C4-2B (cell line): Measurements from ENCODE around the gene PLPP3.
"Not testable (repeated sequence)": the region's sequence is repeated elsewhere in the genome, so short reads cannot be mapped to it uniquely, and the experiment has no call there.

ENCODE experiments used
- H3K27ac ChIP-seq: fragments of 450-650 bp; 2 replicates; pipeline ENCODE4 v1.5.1; 2017
- ZFX ChIP-seq: fragments of 450-650 bp; IDR thresholded peaks from 2 replicates; pipeline ENCODE4 v1.6.1; 2017
- TF ChIP-seq, protein P1 (sequence below): fragments of 450-650 bp; conservative IDR thresholded peaks from 2 replicates; pipeline ENCODE4 v1.5.1; 2017; ENCODE audit warnings: mild to moderate bottlenecking

PLPP3 gene

DNA sequence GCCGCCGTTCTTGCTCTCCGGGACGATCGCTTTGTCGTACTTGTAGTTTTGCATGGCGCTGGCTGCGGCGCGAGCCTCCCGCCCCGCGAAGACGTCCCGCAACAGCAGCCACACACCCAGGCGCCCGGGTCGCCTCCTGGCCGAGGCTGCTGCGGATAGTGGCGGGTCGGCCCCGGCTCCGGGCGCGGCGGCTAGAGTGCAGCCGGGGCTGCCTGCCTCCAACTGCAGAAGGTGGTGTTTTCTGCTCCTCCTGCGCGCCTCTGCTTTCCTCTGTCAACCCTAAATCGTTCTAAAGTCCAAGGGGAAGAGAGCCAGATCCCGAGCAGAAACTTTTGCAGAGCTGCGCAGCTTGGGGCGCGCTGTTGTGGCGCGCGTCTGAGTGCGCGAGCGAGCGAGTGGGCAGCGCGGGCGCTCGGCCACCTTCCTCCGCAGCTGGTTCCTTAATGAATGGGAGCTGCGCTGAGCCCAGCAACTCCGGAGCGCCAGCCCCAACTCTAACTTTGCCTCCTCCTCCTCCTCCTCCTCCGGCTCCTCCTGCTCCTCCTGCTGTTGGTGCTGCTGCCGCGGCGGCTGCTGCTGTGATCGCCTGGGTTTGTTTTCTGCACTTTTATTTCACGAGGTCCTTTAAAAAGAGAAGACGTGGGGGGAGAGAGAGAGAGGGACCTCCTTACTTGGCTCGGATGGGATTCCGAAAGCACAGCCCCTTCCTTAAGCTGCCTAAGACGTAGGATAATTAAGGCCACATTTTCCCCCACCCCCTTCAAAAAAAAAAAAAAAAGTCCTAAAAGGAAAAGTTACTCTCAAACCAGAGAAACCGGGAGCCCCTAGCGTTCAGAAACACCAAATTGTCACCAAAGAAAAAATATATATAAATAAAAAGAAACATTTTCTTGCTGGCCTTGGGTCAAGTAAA is at the start of gene PLPP3:
PLPP3 (minus strand) TSS at position 601 of the 913 bp plus-strand sequence; CDS start at position 54, 547 bp downstream.
- peak within 1 kb of the TSS; percentile 86 for H3K27ac ChIP-seq
- TF ChIP-seq, protein P1, sequence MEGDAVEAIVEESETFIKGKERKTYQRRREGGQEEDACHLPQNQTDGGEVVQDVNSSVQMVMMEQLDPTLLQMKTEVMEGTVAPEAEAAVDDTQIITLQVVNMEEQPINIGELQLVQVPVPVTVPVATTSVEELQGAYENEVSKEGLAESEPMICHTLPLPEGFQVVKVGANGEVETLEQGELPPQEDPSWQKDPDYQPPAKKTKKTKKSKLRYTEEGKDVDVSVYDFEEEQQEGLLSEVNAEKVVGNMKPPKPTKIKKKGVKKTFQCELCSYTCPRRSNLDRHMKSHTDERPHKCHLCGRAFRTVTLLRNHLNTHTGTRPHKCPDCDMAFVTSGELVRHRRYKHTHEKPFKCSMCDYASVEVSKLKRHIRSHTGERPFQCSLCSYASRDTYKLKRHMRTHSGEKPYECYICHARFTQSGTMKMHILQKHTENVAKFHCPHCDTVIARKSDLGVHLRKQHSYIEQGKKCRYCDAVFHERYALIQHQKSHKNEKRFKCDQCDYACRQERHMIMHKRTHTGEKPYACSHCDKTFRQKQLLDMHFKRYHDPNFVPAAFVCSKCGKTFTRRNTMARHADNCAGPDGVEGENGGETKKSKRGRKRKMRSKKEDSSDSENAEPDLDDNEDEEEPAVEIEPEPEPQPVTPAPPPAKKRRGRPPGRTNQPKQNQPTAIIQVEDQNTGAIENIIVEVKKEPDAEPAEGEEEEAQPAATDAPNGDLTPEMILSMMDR: peak; percentile 79
- no peak; the same call in 1 of the 2 replicates for TF ChIP-seq ZFX

DNA sequence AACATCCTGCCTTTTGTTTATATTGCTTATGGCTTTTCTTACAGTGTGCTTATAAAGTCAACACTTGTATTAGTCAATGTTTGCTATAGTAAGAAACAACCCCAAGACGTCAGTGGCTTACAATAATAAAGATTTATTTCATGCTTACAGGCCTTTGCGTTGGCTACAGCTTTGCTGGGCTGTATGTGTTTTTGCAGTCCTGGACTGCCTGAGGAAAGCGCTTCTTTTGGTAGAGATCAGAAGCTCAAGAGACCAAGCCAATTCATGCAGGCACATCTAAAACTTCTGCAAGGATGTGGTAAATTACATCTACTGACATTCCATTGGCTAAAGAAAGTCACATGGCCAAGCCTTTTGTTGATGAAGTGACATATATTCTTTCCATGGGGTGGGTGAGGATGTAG is 48.3 kb upstream of the PLPP3 start:
- peak overlapping the region; percentile 41; the same call in 1 of the 2 replicates for H3K27ac ChIP-seq
- TF ChIP-seq, protein P1: no peak

DNA sequence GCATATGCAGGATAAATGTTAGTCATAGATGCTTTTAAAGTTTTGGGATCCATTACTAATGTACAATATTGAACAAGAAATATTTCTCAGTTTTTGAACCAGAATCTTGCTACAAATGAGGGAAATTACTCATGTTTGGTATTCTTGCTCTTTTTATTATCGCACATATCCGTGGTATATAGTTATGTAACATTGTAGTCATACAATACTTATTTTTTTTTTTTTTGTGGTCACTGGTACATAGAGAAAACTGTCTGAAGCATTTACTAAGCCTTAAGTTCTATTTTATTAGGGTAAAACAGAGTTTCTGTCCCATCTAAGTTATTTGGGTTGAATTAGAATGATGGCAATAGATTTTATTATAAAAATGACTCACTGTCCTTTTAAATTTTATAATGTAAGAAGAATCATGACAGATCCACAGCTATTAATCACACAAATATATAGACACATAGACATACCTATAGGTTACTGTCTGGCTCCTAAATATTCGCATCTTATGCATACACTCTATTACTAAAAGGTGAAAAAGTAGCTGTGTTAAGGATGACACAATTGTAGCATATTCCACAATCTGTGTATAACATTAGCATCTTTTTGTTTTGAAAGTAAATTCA is 47.8 kb upstream of the PLPP3 start:
- H3K27ac ChIP-seq: no peak overlapping the region; the same call in 1 of the 2 replicates
- no peak for TF ChIP-seq ZFX
- TF ChIP-seq, protein P1: no peak

- TF ChIP-seq ZFX: no peak
- TF ChIP-seq, protein P1: no peak
- no peak overlapping the region for H3K27ac ChIP-seq
Measured at GRCh38 chr1:56626546-56626945, 47.2 kb upstream of the PLPP3 start.

DNA sequence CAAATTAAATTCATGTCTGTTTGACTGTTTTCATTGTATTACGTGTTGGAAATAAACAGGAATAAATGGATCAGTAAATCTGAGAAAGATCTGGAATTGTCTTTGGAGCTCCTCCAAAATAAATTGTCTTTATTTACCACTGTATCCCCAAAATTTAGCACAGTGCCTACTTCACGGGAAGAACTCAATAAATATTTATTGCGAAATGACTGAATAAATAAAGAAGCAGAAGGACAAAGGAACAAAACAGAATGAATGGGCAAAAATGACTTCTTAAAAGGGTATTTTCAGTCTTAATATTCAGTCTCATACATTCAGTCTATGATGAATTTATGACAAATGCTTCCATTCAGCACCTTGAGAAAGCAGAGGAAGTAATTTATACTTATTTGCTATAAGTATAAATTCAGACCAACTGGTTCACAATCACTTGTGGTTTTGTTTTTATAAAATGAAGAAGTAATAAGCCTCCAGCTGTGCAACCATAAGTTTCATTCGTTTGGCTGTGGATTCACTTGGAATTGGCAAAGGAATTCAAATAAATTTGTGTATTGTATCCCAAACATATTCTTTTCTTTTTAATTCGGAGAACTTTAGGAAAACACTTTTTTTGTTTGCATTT is 46.6 kb upstream of the PLPP3 start:
- H3K27ac ChIP-seq: no peak overlapping the region
- TF ChIP-seq, protein P1: no peak
- no peak for TF ChIP-seq ZFX

DNA sequence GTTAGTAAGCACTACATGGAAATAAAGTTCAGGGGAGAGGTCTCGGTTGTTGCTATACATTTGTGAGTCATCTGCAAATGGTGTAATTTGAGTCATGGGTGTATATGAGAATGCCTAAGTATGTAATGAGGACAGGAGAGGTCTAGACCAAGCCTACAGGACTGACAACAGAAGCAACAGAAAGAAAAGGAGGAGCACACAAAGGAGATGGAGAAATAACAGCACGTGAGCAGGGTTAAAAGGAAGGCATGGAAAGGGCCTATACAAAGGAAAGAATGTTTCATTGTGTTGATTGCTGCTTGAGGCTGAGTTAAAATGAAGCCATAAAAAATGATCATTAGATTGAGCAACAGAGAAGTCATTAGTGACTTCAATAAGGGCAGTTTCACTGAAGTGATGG is 37.8 kb upstream of the PLPP3 start:
- H3K27ac ChIP-seq: no peak overlapping the region
- TF ChIP-seq, protein P1: no peak
- TF ChIP-seq ZFX: no peak

GRCh38 chr1:56610770-56611169 is 31.4 kb upstream of the PLPP3 start:
- H3K27ac ChIP-seq: not testable (repeated sequence)

GRCh38 chr1:56610097-56610496 is 30.7 kb upstream of the PLPP3 start:
- H3K27ac ChIP-seq: peak overlapping the region; percentile 19

- H3K27ac ChIP-seq: not testable (repeated sequence)
Measured at GRCh38 chr1:56595397-56596191, 16.2 kb upstream of the PLPP3 start.
